ENCODE results near the gene C1RL. TPM values are rescaled to one million over a fixed set of nuclear protein-coding genes. Genes with fewer than 3 reads are reported as not detected.

C1RL gene
- total RNA-seq, 1 donor from 2014 or later = 80.5 TPM

DNA sequence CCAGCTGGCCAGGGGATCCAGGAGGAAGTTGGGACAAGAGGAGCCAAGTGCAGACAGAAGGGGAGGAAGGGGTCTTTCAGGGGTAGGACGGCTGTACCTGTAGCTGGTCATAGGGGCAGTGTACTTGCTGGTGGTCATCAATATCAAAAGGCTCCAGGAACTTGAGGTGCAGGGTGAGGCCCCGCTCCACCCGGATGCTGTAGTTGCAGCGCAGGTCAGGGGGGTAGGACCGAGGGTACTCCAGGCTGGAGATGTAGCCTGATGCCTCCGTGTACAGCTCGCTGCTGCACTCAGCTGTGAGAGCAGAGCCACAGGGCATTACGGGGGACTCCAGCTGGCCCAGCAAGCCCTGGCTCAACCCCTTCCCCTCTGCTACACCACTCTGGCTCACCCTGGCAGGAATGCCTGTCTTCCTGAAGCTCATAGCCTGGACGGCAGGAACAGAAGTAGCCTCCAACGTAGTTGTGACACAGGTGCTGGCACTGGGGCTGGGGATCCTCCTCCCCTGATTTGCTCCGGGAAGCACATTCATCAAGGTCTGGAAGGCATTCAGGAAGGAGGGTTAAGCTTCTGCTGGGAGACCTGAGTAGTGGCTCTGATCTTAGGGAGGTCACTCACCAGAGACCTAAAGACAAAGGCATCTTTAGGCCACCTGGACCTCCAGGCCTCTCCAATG, 19.7 kb downstream of the C1RL start:
- no peaks in the 10 kb centered on the region for H3K27me3 ChIP-seq (ENCODE audit: low read depth)
- H3K9me3 ChIP-seq = no peaks in the 10 kb centered on the region
- peaks cover 25% of the 10 kb centered on the region for H3K36me3 ChIP-seq
- TF ChIP-seq, protein P1, sequence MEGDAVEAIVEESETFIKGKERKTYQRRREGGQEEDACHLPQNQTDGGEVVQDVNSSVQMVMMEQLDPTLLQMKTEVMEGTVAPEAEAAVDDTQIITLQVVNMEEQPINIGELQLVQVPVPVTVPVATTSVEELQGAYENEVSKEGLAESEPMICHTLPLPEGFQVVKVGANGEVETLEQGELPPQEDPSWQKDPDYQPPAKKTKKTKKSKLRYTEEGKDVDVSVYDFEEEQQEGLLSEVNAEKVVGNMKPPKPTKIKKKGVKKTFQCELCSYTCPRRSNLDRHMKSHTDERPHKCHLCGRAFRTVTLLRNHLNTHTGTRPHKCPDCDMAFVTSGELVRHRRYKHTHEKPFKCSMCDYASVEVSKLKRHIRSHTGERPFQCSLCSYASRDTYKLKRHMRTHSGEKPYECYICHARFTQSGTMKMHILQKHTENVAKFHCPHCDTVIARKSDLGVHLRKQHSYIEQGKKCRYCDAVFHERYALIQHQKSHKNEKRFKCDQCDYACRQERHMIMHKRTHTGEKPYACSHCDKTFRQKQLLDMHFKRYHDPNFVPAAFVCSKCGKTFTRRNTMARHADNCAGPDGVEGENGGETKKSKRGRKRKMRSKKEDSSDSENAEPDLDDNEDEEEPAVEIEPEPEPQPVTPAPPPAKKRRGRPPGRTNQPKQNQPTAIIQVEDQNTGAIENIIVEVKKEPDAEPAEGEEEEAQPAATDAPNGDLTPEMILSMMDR (IDR thresholded peaks at IDR 0.05) = no peak
- no peak for DNase-seq
- H3K4me1 ChIP-seq = peaks cover 7% of the 10 kb centered on the region
- peak overlapping the region; percentile 65 for H3K4me3 ChIP-seq
- no peak for ATAC-seq
- peak overlapping the region; percentile 78 for H3K27ac ChIP-seq
- intact Hi-C loops (cut with DNase I) = no loop called here

DNA sequence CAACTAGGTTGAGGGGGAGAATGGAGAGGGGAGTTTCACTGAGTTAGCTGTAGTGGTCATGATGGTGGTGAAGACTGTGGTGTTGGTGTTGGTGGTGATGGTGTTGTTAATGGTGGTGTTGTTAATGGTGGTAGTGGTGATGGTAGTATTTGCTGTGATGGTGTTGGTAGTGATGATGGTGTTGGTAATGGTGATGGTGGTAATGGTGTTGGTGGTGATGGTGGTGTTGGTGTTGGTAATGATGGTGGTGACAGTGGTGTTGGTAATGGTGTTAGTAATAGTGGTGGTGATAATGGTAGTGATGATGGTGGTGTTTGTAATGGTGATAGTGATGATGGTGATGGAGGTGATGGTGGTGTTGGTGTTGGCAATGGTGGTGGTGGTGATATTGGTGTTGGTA, 25.9 kb downstream of the C1RL start:
- DNase-seq (no peak), ATAC-seq (no peak)
- Histone ChIP-seq H3K4me3 (no peak overlapping the region), H3K9me3 (no peaks in the 10 kb centered on the region), H3K4me1 (peaks cover 9% of the 10 kb centered on the region), H3K27me3 (ENCODE audit: low read depth) (no peaks in the 10 kb centered on the region), H3K36me3 (peaks cover 38% of the 10 kb centered on the region), H3K27ac (no peak overlapping the region)
- intact Hi-C loops (cut with DNase I) = no loop called here
- TF ChIP-seq, protein P1 (IDR thresholded peaks at IDR 0.05) = no peak

DNA sequence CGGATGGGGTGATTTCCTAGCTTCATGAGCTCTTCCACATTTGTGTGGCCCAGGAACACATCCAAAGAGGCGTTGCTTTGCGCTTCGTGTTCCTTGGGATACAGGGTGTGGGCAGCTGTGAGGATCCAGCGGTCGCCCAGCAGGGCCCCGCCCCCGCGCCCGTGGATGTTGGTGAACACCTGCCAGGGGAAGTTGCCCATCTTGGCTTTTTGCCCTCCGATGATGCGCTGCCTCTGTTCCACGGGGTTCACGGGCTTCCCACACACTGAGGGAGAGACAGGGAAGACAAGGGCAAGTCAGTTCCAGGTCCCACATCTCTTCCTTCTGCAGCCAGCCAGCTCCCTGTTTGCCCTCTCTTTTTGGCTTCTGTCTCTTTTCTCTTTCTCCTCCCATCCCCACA, 28.0 kb downstream of the C1RL start:
- Histone ChIP-seq H3K36me3 (peaks cover 25% of the 10 kb centered on the region), H3K4me1 (peaks cover 9% of the 10 kb centered on the region), H3K9me3 (no peaks in the 10 kb centered on the region), H3K27me3 (ENCODE audit: low read depth) (no peaks in the 10 kb centered on the region), H3K27ac (no peak overlapping the region), H3K4me3 (no peak overlapping the region)
- no peak for DNase-seq
- peak in 1 of 2 donors; percentile 13 for ATAC-seq
- intact Hi-C loops (cut with DNase I) = no loop called here
- TF ChIP-seq, protein P1 (IDR thresholded peaks at IDR 0.05) = no peak

DNA sequence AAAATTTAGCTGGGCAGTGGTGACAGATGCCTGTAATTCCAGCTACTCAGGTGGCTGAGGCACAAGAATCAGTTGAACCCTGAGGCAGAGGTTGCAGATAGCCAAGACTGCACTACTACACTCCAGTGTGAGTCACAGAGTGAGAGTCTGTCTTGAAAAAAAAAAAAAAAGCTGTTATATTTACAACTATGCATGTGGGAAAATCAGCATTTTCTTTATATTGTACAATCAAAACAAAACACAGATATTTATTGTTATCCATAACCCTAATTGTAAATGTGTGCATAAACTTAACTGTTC, 29.2 kb downstream of the C1RL start:
- Histone ChIP-seq H3K27me3 (ENCODE audit: low read depth) (no peaks in the 10 kb centered on the region), H3K36me3 (peaks cover 25% of the 10 kb centered on the region), H3K9me3 (no peaks in the 10 kb centered on the region), H3K27ac (peak overlapping the region; percentile 73), H3K4me1 (peaks cover 9% of the 10 kb centered on the region), H3K4me3 (no peak overlapping the region)
- DNase-seq (no peak), ATAC-seq (peak; percentile 30 to 48)
- intact Hi-C loops (cut with DNase I) = no loop called here
- TF ChIP-seq, protein P1 (IDR thresholded peaks at IDR 0.05) = no peak

DNA sequence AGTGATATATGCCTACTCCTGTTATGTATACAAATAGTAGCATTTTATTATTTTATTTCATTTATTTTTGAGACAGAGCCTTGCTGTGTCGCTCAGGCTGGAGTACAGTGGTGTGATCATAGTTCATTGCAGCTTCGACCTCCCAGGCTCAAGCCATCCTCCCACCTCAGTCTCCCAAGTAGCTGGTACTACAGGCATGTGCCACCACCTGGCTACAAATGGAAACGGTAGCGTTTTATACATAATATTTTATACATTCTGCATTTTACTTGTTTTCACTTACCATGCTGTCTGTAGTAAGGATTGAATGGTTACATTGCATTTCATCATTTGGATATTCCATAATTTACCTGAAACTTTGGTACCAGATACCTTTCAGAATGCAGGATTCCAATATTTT, 30.9 kb downstream of the C1RL start:
- H3K36me3 ChIP-seq = peaks cover 25% of the 10 kb centered on the region
- H3K4me3 ChIP-seq = no peak overlapping the region
- ATAC-seq (no peak), DNase-seq (no peak)
- intact Hi-C loops (cut with DNase I) = no loop called here
- no peaks in the 10 kb centered on the region for H3K9me3 ChIP-seq
- no peaks in the 10 kb centered on the region for H3K27me3 ChIP-seq (ENCODE audit: low read depth)
- peaks cover 9% of the 10 kb centered on the region for H3K4me1 ChIP-seq
- TF ChIP-seq, protein P1 (IDR thresholded peaks at IDR 0.05) = no peak
- H3K27ac ChIP-seq = no peak overlapping the region
